Neural cell (in vitro differentiated cells): ENCODE results near the gene CLDND2.

Experiments used
- CTCF ChIP-seq: fragments of 450-650 bp; IDR thresholded peaks from 2 replicates; pipeline ENCODE4 v1.5.1; 2014; ENCODE audit warnings: antibody characterized with exemption, mild to moderate bottlenecking, moderate library complexity; ENCODE audit not compliant: poor library complexity, severe bottlenecking
- EP300 ChIP-seq: fragments of 450-650 bp; conservative IDR thresholded peaks from 2 replicates; pipeline ENCODE4 v1.6.1; 2014; ENCODE audit warnings: antibody characterized with exemption, mild to moderate bottlenecking, moderate library complexity; ENCODE audit not compliant: poor library complexity, severe bottlenecking
- EZH2 ChIP-seq: fragments of 200-600, 300-800 bp; shearing (Covaris generic), sonication (generic); IDR thresholded peaks from 2 replicates; pipeline ENCODE4 v1.6.1; 2014; ENCODE audit warnings: antibody characterized with exemption, low read length, borderline replicate concordance, mild to moderate bottlenecking; ENCODE audit not compliant: insufficient read depth, poor library complexity, severe bottlenecking
- POLR2AphosphoS5 ChIP-seq: IDR thresholded peaks from 2 replicates; pipeline ENCODE4 v1.6.1; 2012
- TAF1 ChIP-seq: IDR thresholded peaks from 2 replicates; pipeline ENCODE4 v1.6.1; 2012; ENCODE audit warnings: low read depth

DNA sequence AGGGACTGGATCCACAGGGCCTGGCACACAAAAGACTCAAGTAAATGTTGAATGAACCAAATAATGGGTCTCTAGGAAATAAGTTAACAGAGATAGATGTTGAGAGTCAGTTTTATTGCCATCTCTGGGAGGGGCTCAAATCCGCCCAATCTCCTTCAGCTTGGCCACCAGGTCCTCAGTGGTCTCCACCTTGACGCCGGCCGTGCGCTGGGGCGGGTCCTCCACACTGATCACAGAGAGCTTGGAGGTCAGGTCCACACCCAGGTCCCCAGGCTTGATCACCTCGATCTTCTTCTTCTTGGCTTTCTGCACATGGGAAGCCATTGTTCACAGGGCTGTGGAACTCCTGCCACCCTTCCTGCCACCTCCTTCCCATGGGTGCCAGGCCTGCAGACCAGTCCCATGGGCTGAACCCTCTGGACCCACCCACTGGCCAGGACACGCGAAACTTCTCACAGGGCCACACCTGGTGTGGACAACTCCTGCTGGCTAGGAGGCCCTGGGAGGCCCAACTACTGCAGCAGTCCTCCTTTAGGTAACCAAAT, 23.7 kb downstream of the CLDND2 start:
- TF ChIP-seq EZH2, result no peak
- TF ChIP-seq CTCF, result no peak
- no peak for TF ChIP-seq TAF1
- no peak for TF ChIP-seq EP300
- TF ChIP-seq POLR2AphosphoS5, result no peak
